H9 (cell line): ENCODE data around the gene ILF2. TPM values are rescaled to one million over a fixed set of nuclear protein-coding genes. Genes with fewer than 3 reads are reported as not detected.

Experiments used
- DNase-seq: peaks from one replicate; pipeline ENCODE4 v3.0.0-alpha.2; 2017
- H2AFZ ChIP-seq: one replicate; pipeline ENCODE4 v1.6.1; 2013; ENCODE audit warnings: mild to moderate bottlenecking, low read length, control low read depth, moderate library complexity
- H2AK5ac ChIP-seq: 2 replicates; pipeline ENCODE4 v1.6.1; 2013; ENCODE audit warnings: low read length, control low read depth, mixed read lengths; ENCODE audit not compliant: insufficient read length
- H2BK120ac ChIP-seq: one replicate; pipeline ENCODE4 v1.6.1; 2013; ENCODE audit warnings: low read depth, mild to moderate bottlenecking, low read length, control low read depth, inconsistent platforms; ENCODE audit not compliant: poor library complexity, severe bottlenecking
- H2BK12ac ChIP-seq: 2 replicates; pipeline ENCODE4 v1.6.1; 2013; ENCODE audit warnings: low read length, control low read depth, mixed read lengths, low read depth; ENCODE audit not compliant: insufficient read length
- H2BK15ac ChIP-seq: 2 replicates; pipeline ENCODE4 v1.6.1; 2013; ENCODE audit warnings: low read depth, low read length, control low read depth
- H2BK20ac ChIP-seq: one replicate; pipeline ENCODE4 v1.6.1; 2013; ENCODE audit warnings: low read depth, mild to moderate bottlenecking, low read length, control low read depth, inconsistent platforms; ENCODE audit not compliant: poor library complexity, severe bottlenecking
- H2BK5ac ChIP-seq: 2 replicates; pipeline ENCODE4 v1.6.1; 2013; ENCODE audit warnings: low read length, control low read depth, mixed read lengths; ENCODE audit not compliant: insufficient read length
- H3K14ac ChIP-seq: 2 replicates; pipeline ENCODE4 v1.6.1; 2013; ENCODE audit warnings: low read length, control low read depth; ENCODE audit not compliant: insufficient read depth
- H3K18ac ChIP-seq: 2 replicates; pipeline ENCODE4 v1.6.1; 2013; ENCODE audit warnings: low read depth, mild to moderate bottlenecking, mixed read lengths, low read length, control low read depth; ENCODE audit not compliant: insufficient read length
- H3K23ac ChIP-seq: 2 replicates; pipeline ENCODE4 v1.6.1; 2013; ENCODE audit warnings: low read length, control low read depth, mixed read lengths, low read depth; ENCODE audit not compliant: insufficient read length
- H3K23me2 ChIP-seq: 2 replicates; pipeline ENCODE4 v1.6.1; 2013; ENCODE audit warnings: low read depth, mild to moderate bottlenecking, mixed read lengths, low read length, control low read depth; ENCODE audit not compliant: insufficient read length, poor library complexity, severe bottlenecking
- H3K27ac ChIP-seq: 2 replicates; pipeline ENCODE4 v1.5.1; 2013; ENCODE audit warnings: low read length, control low read depth, mixed read lengths, low read depth; ENCODE audit not compliant: insufficient read length
- H3K27me3 ChIP-seq: 2 replicates; pipeline ENCODE4 v1.6.1; 2013; ENCODE audit warnings: low read length, control low read depth, inconsistent platforms; ENCODE audit not compliant: insufficient read depth
- H3K4ac ChIP-seq: 2 replicates; pipeline ENCODE4 v1.6.1; 2013; ENCODE audit warnings: low read depth, mild to moderate bottlenecking, control low read depth, inconsistent platforms, low read length, moderate library complexity
- H3K4me1 ChIP-seq: 2 replicates; pipeline ENCODE4 v1.6.1; 2013; ENCODE audit warnings: low read length, control low read depth, inconsistent platforms; ENCODE audit not compliant: insufficient read depth
- H3K4me2 ChIP-seq: 2 replicates; pipeline ENCODE4 v1.6.1; 2013; ENCODE audit warnings: low read length, control low read depth, mixed read lengths; ENCODE audit not compliant: insufficient read length, insufficient read depth
- H3K56ac ChIP-seq: 2 replicates; pipeline ENCODE4 v1.6.1; 2013; ENCODE audit warnings: low read depth, mild to moderate bottlenecking, mixed read lengths, low read length, control low read depth; ENCODE audit not compliant: insufficient read length
- H3K79me1 ChIP-seq: 2 replicates; pipeline ENCODE4 v1.6.1; 2013; ENCODE audit warnings: low read depth, mild to moderate bottlenecking, moderate library complexity, low read length, control low read depth, inconsistent platforms; ENCODE audit not compliant: insufficient read depth, poor library complexity, severe bottlenecking
- H3K79me2 ChIP-seq: 2 replicates; pipeline ENCODE4 v1.6.1; 2013; ENCODE audit warnings: low read length, control low read depth, inconsistent platforms; ENCODE audit not compliant: insufficient read depth
- H3K9ac ChIP-seq: 2 replicates; pipeline ENCODE4 v1.6.1; 2013; ENCODE audit warnings: low read length, control low read depth, mixed read lengths; ENCODE audit not compliant: insufficient read length; ENCODE audit errors: extremely low read depth
- H3K9me3 ChIP-seq: one replicate; pipeline ENCODE4 v1.6.1; 2013; ENCODE audit warnings: low read depth, low read length, inconsistent platforms; ENCODE audit not compliant: control insufficient read depth
- H3T11ph ChIP-seq: one replicate; pipeline ENCODE4 v1.6.1; 2013; ENCODE audit warnings: mild to moderate bottlenecking, low read length, control low read depth, inconsistent platforms
- H4K20me1 ChIP-seq: one replicate; pipeline ENCODE4 v1.6.1; 2013; ENCODE audit not compliant: control insufficient read depth, insufficient read length, insufficient read depth
- H4K5ac ChIP-seq: 2 replicates; pipeline ENCODE4 v1.6.1; 2013; ENCODE audit warnings: low read depth, mild to moderate bottlenecking, mixed read lengths, low read length, control low read depth; ENCODE audit not compliant: insufficient read length
- H4K8ac ChIP-seq: replicated peaks from 2 replicates; pipeline ENCODE4 v1.6.1; 2013; ENCODE audit warnings: low read length, control low read depth, mixed read lengths, low read depth; ENCODE audit not compliant: insufficient read length
- H4K91ac ChIP-seq: 2 replicates; pipeline ENCODE4 v1.6.1; 2013; ENCODE audit warnings: low read depth, mild to moderate bottlenecking, moderate library complexity, mixed read lengths, low read length, control low read depth; ENCODE audit not compliant: insufficient read length
- H3K27ac Mint-ChIP-seq, 3 experiments: 2 replicates in 2 of 3; 3 replicates in 1 of 3; pipeline ENCODE4 v1.8.0; 2020 to 2021; ENCODE audit warnings: mixed read lengths in 3 of 3, mild to moderate bottlenecking in 1 of 3, moderate library complexity in 1 of 3
- H3K27me3 Mint-ChIP-seq: 2 replicates; pipeline ENCODE4 v1.8.0; 2021; ENCODE audit warnings: low read depth, mild to moderate bottlenecking, moderate library complexity, mixed read lengths
- H3K36me3 Mint-ChIP-seq, 3 experiments: 2 replicates in 2 of 3; 3 replicates in 1 of 3; pipeline ENCODE4 v1.8.0; 2020 to 2021; ENCODE audit warnings: low read depth in 3 of 3, mixed read lengths in 3 of 3; ENCODE audit not compliant: insufficient read depth in 1 of 3
- H3K4me1 Mint-ChIP-seq, 2 experiments: 2 replicates each; pipeline ENCODE4 v1.8.0; 2020; ENCODE audit warnings: mixed read lengths in 2 of 2
- H3K4me3 Mint-ChIP-seq, 2 experiments: 2 replicates in 1 of 2; 3 replicates in 1 of 2; pipeline ENCODE4 v1.8.0; 2020 to 2021; ENCODE audit warnings: mild to moderate bottlenecking in 2 of 2, mixed read lengths in 2 of 2, moderate library complexity in 1 of 2
- H3K9me3 Mint-ChIP-seq, 2 experiments: 2 replicates in 1 of 2; 3 replicates in 1 of 2; pipeline ENCODE4 v1.8.0; 2020; ENCODE audit warnings: mild to moderate bottlenecking in 2 of 2, mixed read lengths in 2 of 2, moderate library complexity in 1 of 2
- WGBS: extraction: QIAGEN DNeasy Blood & Tissue Kit; methylation state at CpG from one replicate; pipeline ENCODE4 v1.1.7; 2013; ENCODE audit warnings: missing lambda C conversion rate, low lambda C conversion rate, mixed read lengths; ENCODE audit not compliant: insufficient read length; ENCODE audit errors: extremely low coverage; 5-methylcytosine and 5-hydroxymethylcytosine counted together
- total RNA-seq: library from RNA; stranded (reverse); gene quantifications from 2 replicates; pipeline ENCODE4 v1.2.1, GENCODE V29; 2021
- TF ChIP-seq, protein P1 (sequence below): fragments of 200-600 bp; sonication (generic); conservative IDR thresholded peaks from 3 replicates; pipeline ENCODE4 v1.8.0; 2021; ENCODE audit warnings: antibody characterized with exemption, mild to moderate bottlenecking

The ILF2 gene
- total RNA-seq, 1 experiment from 2014 or later, result 357 TPM

DNA sequence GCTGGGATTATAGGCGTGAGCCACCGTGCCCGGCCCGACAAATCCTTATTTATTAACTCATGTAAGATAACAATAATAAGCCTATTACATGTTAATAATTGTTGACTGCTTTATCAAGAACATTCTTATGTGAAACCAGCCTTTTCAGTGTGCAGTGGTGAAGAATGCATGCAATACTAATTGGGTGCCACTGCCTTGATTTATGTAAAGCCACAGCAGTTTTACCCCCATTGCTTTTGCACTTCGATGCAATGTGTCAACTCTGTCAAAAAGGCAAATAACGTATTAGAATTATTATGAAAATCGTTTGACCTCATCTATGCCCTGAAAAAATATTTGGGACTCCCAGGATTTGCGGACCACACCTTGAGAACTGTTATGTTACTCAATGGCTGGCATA lies 25.9 kb upstream of the ILF2 start:
- H4K8ac ChIP-seq, result no peak overlapping the region
- no peak overlapping the region for H3T11ph ChIP-seq
- H3K4ac ChIP-seq, result no peak overlapping the region
- H3K4me3 Mint-ChIP-seq, result 0 out of 5 replicates have a peak overlapping the region, but pooled peaks of 1 of the 2 experiments have one; percentile 51
- H3K9ac ChIP-seq, result no peak overlapping the region
- peaks cover 22 to 23% of the 10 kb centered on the region in 2 experiments for H3K4me1 Mint-ChIP-seq
- H2BK20ac ChIP-seq, result no peak overlapping the region
- peaks cover 0 to 2% (median 0%) of the 10 kb centered on the region in 3 experiments; a peak in 1 of 7 replicates for H3K36me3 Mint-ChIP-seq
- no peaks in the 10 kb centered on the region for H3K27me3 Mint-ChIP-seq
- H3K18ac ChIP-seq, result no peak overlapping the region
- no peak overlapping the region for H3K27ac ChIP-seq
- H2AFZ ChIP-seq, result no peak overlapping the region
- H3K4me1 ChIP-seq, result peaks cover 12% of the 10 kb centered on the region; the same call in 1 of the 2 replicates
- no peak overlapping the region for H3K23ac ChIP-seq
- TF ChIP-seq, protein P1, sequence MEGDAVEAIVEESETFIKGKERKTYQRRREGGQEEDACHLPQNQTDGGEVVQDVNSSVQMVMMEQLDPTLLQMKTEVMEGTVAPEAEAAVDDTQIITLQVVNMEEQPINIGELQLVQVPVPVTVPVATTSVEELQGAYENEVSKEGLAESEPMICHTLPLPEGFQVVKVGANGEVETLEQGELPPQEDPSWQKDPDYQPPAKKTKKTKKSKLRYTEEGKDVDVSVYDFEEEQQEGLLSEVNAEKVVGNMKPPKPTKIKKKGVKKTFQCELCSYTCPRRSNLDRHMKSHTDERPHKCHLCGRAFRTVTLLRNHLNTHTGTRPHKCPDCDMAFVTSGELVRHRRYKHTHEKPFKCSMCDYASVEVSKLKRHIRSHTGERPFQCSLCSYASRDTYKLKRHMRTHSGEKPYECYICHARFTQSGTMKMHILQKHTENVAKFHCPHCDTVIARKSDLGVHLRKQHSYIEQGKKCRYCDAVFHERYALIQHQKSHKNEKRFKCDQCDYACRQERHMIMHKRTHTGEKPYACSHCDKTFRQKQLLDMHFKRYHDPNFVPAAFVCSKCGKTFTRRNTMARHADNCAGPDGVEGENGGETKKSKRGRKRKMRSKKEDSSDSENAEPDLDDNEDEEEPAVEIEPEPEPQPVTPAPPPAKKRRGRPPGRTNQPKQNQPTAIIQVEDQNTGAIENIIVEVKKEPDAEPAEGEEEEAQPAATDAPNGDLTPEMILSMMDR, result no peak
- H4K20me1 ChIP-seq, result no peaks in the 10 kb centered on the region
- H4K5ac ChIP-seq, result no peak overlapping the region
- no peak overlapping the region for H2BK5ac ChIP-seq
- no peak for DNase-seq
- H3K9me3 ChIP-seq, result no peaks in the 10 kb centered on the region
- H3K9me3 Mint-ChIP-seq, result no peaks in the 10 kb centered on the region
- H3K27me3 ChIP-seq, result no peaks in the 10 kb centered on the region
- peak overlapping the region; percentile 88 to 95 (median 90); a peak in 5 of 7 replicates for H3K27ac Mint-ChIP-seq
- no peaks in the 10 kb centered on the region for H3K79me1 ChIP-seq
- no peaks in the 10 kb centered on the region for H3K79me2 ChIP-seq
- no peak overlapping the region for H3K56ac ChIP-seq
- H2BK120ac ChIP-seq, result no peak overlapping the region
- H3K23me2 ChIP-seq, result no peaks in the 10 kb centered on the region
- no CpG with 5 or more reads among the region's 8 CpGs for WGBS
- H4K91ac ChIP-seq, result no peak overlapping the region
- no peak overlapping the region for H3K4me2 ChIP-seq
- no peak overlapping the region for H3K14ac ChIP-seq
- H2AK5ac ChIP-seq, result no peak overlapping the region
- no peak overlapping the region for H2BK12ac ChIP-seq
- H2BK15ac ChIP-seq, result no peak overlapping the region
